HCT116 (cell line): ENCODE measurements around the gene GDPD5. TPM values are rescaled to one million over a fixed set of nuclear protein-coding genes. Genes with fewer than 3 reads are reported as not detected.

ENCODE experiments used
- ATAC-seq: fragments of 200-7000 bp; cut with Tn5 transposase; 2 replicates; pipeline ENCODE4 v1.9.1; 2020; ENCODE audit warnings: mild to moderate bottlenecking, moderate library complexity
- BruUV-seq: library from RNA; stranded (reverse); fragments of 400-500 nt; replicated peaks from 2 replicates; lab custom pipeline; 2021; lab: Mats Ljungman, UMichigan
- CTCF ChIA-PET: fragments of 300-600 bp; sonication (Branson Sonifier 250); formaldehyde crosslinking; loops from one replicate; lab custom pipeline; 2021; ENCODE audit warnings: antibody characterized with exemption; lab: Charles Lee
- POLR2A ChIA-PET: fragments of 300-600, 350-600 bp; sonication (Branson Sonifier 250); formaldehyde crosslinking; loops from one replicate; lab custom pipeline; 2021; ENCODE audit warnings: antibody characterized with exemption; lab: Charles Lee
- RAD21 ChIA-PET, 2 experiments: fragments of 300-600 bp; sonication (Branson Sonifier 250); formaldehyde crosslinking; loops; one replicate each; lab custom pipeline; 2023; ENCODE audit warnings: low total read pairs in 2 of 2; ENCODE audit not compliant: uncharacterized antibody in 2 of 2, unreplicated experiment in 2 of 2, low non-redundant PET in 1 of 2; lab: Charles Lee
- DNase-seq: peaks from one replicate; pipeline ENCODE4 v3.0.0-alpha.2; 2010; ENCODE audit warnings: low read depth, low spot score
- H2AFZ ChIP-seq: fragments of 200-600 bp; shearing (Covaris generic), sonication (generic); 2 replicates; pipeline ENCODE4 v1.6.1; 2017; ENCODE audit warnings: low read depth, mixed run types, mixed read lengths, antibody characterized with exemption, low read length; ENCODE audit not compliant: poor library complexity, severe bottlenecking
- H3K27ac ChIP-seq: 2 replicates; pipeline ENCODE4 v1.5.1; 2012; ENCODE audit warnings: low read depth, low read length
- H3K27me3 ChIP-seq: fragments of 200-600 bp; sonication (generic); 2 replicates; pipeline ENCODE4 v1.6.1; 2016; ENCODE audit warnings: mixed run types, low read length, mixed read lengths; ENCODE audit not compliant: insufficient read depth
- H3K36me3 ChIP-seq, 2 experiments: fragments of 200-500 bp in 1 of 2; fragments of 200-600 bp in 1 of 2; sonication (Bioruptor generic) in 1 of 2; sonication (generic) in 1 of 2; 2 replicates each; pipeline versions ENCODE4 v1.5.1 to v1.6.1; 2014 to 2016; ENCODE audit warnings: low read length in 2 of 2, inconsistent platforms in 1 of 2, mixed read lengths in 1 of 2, mixed run types in 1 of 2; ENCODE audit not compliant: insufficient read depth in 2 of 2, control insufficient read depth in 1 of 2
- H3K4me1 ChIP-seq, 2 experiments: fragments of 200-600 bp in 1 of 2; sonication (generic) in 1 of 2; 2 replicates each; pipeline versions ENCODE4 v1.5.1 to v1.6.1; 2012 to 2017; ENCODE audit warnings: low read length in 2 of 2, inconsistent platforms in 1 of 2, mild to moderate bottlenecking in 1 of 2, mixed read lengths in 1 of 2, mixed run types in 1 of 2, moderate library complexity in 1 of 2; ENCODE audit not compliant: insufficient read depth in 2 of 2, control insufficient read depth in 1 of 2
- H3K4me2 ChIP-seq: fragments of 200-600 bp; sonication (generic); 2 replicates; pipeline ENCODE4 v1.6.1; 2017; ENCODE audit warnings: mixed run types, low read length, mixed read lengths
- H3K4me3 ChIP-seq, 2 experiments: fragments of 200-600 bp in 1 of 2; sonication (generic) in 1 of 2; replicated peaks in 1 of 2; 2 replicates each; pipeline ENCODE4 v1.5.1; 2011 to 2016; ENCODE audit warnings: low read length in 2 of 2, control low read depth in 1 of 2, low read depth in 1 of 2, mild to moderate bottlenecking in 1 of 2, mixed read lengths in 1 of 2, mixed run types in 1 of 2
- H3K79me2 ChIP-seq: fragments of 200-600 bp; sonication (generic); 2 replicates; pipeline ENCODE4 v1.6.1; 2017; ENCODE audit warnings: mild to moderate bottlenecking, mixed run types, low read length, moderate library complexity, mixed read lengths; ENCODE audit not compliant: insufficient read depth
- H3K9ac ChIP-seq: fragments of 200-600 bp; sonication (generic); 2 replicates; pipeline ENCODE4 v1.6.1; 2016; ENCODE audit warnings: low read length, mixed read lengths
- H3K9me2 ChIP-seq: fragments of 200-600 bp; sonication (generic), shearing (Covaris generic); 2 replicates; pipeline ENCODE4 v1.6.1; 2017; ENCODE audit warnings: mixed run types, mild to moderate bottlenecking, moderate library complexity; ENCODE audit not compliant: insufficient read depth
- H3K9me3 ChIP-seq, 2 experiments: fragments of 200-500 bp in 1 of 2; fragments of 200-600 bp in 1 of 2; sonication (Bioruptor generic) in 1 of 2; sonication (generic) in 1 of 2; 2 replicates each; pipeline ENCODE4 v1.6.1; 2014 to 2017; ENCODE audit warnings: low read length in 2 of 2, mixed read lengths in 2 of 2, inconsistent platforms in 1 of 2, low read depth in 1 of 2, mild to moderate bottlenecking in 1 of 2, mixed run types in 1 of 2, moderate library complexity in 1 of 2; ENCODE audit not compliant: control insufficient read depth in 1 of 2, insufficient read depth in 1 of 2
- H4K20me1 ChIP-seq: fragments of 200-600 bp; sonication (generic), shearing (Covaris generic); 2 replicates; pipeline ENCODE4 v1.6.1; 2017; ENCODE audit warnings: mixed run types, mild to moderate bottlenecking, moderate library complexity; ENCODE audit not compliant: insufficient read depth
- ATF3 ChIP-seq: IDR thresholded peaks from 2 replicates; pipeline ENCODE4 v1.6.1; 2012
- CBX3 ChIP-seq: IDR thresholded peaks from 2 replicates; pipeline ENCODE4 v1.6.1; 2012; ENCODE audit warnings: low read depth
- CEBPB ChIP-seq: IDR thresholded peaks from 2 replicates; pipeline ENCODE4 v1.6.1; 2012; ENCODE audit warnings: low read depth
- EGR1 ChIP-seq: IDR thresholded peaks from 2 replicates; pipeline ENCODE4 v1.6.1; 2012; ENCODE audit warnings: low read depth
- EZH2 ChIP-seq: fragments of 200-600 bp; sonication (generic); IDR thresholded peaks from 2 replicates; pipeline ENCODE4 v1.6.1; 2017; ENCODE audit warnings: antibody characterized with exemption, mixed run types
- EZH2phosphoT487 ChIP-seq: fragments of 200-600 bp; IDR thresholded peaks from 2 replicates; pipeline ENCODE4 v1.6.1; 2018; ENCODE audit warnings: antibody characterized with exemption, borderline replicate concordance
- FOSL1 ChIP-seq: IDR thresholded peaks from 2 replicates; pipeline ENCODE4 v1.6.1; 2012; ENCODE audit warnings: low read depth
- MAX ChIP-seq: IDR thresholded peaks from 2 replicates; pipeline ENCODE4 v1.6.1; 2012
- POLR2A ChIP-seq: IDR thresholded peaks from 2 replicates; pipeline ENCODE4 v1.7.0; 2011; ENCODE audit warnings: borderline replicate concordance; ENCODE audit not compliant: insufficient read depth, insufficient read length; ENCODE audit errors: extremely low read depth
- POLR2AphosphoS5 ChIP-seq: IDR thresholded peaks from 2 replicates; pipeline ENCODE4 v1.6.1; 2011; ENCODE audit warnings: mild to moderate bottlenecking, low read depth, low read length, moderate library complexity
- RAD21 ChIP-seq: IDR thresholded peaks from 2 replicates; pipeline ENCODE4 v1.6.1; 2012; ENCODE audit warnings: low read depth, mild to moderate bottlenecking
- REST ChIP-seq: IDR thresholded peaks from 2 replicates; pipeline ENCODE4 v1.6.1; 2012; ENCODE audit warnings: low read depth
- SP1 ChIP-seq: IDR thresholded peaks from 2 replicates; pipeline ENCODE4 v1.6.1; 2012; ENCODE audit warnings: low read depth
- SRF ChIP-seq: IDR thresholded peaks from 2 replicates; pipeline ENCODE4 v1.6.1; 2012; ENCODE audit warnings: low read depth
- YY1 ChIP-seq: IDR thresholded peaks from 2 replicates; pipeline ENCODE4 v1.6.1; 2011; ENCODE audit warnings: low read length, low read depth, moderate library complexity, mild to moderate bottlenecking; ENCODE audit not compliant: insufficient replicate concordance; ENCODE audit errors: extremely low read depth
- ZNF274 ChIP-seq: fragments of 200-500 bp; sonication (Bioruptor generic); IDR thresholded peaks from 2 replicates; pipeline ENCODE4 v1.6.1; 2014; ENCODE audit warnings: mild to moderate bottlenecking, low read depth, low read length, inconsistent platforms
- intact Hi-C: fragments of 100-400 bp; cut with micrococcal nuclease; formaldehyde crosslinking; loops from 2 replicates; pipeline ENCODE4 v1.10.0; 2022
- total RNA-seq: library from RNA; stranded (reverse); gene quantifications from one replicate; pipeline ENCODE4 v1.2.1, GENCODE V29; 2021; ENCODE audit not compliant: unreplicated experiment

Gene GDPD5
- total RNA-seq, 1 experiment from 2014 or later: 27.5 TPM

- Histone ChIP-seq H3K9ac (no peak overlapping the region), H2AFZ (no peak overlapping the region), H3K9me3 (no peaks in the 10 kb centered on the region), H4K20me1 (no peaks in the 10 kb centered on the region), H3K27ac (no peak overlapping the region), H3K4me1 (peaks cover 0 to 20% of the 10 kb centered on the region in 2 experiments; a peak in 2 of 4 replicates), H3K4me3 (no peak overlapping the region), H3K79me2 (no peaks in the 10 kb centered on the region), H3K9me2 (no peaks in the 10 kb centered on the region), H3K36me3 (no peaks in the 10 kb centered on the region), H3K27me3 (no peaks in the 10 kb centered on the region), H3K4me2 (no peak overlapping the region)
- ATAC-seq (no peak), DNase-seq (no peak)
- BruUV-seq: no TSS peak
- POLR2A ChIA-PET: interaction anchor here (0.5 kb wide), 1 partner anchor 773 kb away, joined by 4 read pairs; no protein-coding TSS in a partner anchor
- RAD21 ChIA-PET: no interaction called here
- TF ChIP-seq EGR1: no peak
- no peak for TF ChIP-seq FOSL1
- no peak for TF ChIP-seq MAX
- TF ChIP-seq ATF3: no peak
- intact Hi-C loops: no loop called here
- CTCF ChIA-PET: no interaction called here
These were observed 50.6 kb downstream of the GDPD5 start for GRCh38 chr11:75474878-75475766.

- ChIA-PET CTCF (no interaction called here), POLR2A (no interaction called here)
- intact Hi-C loops: no loop called here
- no peak for TF ChIP-seq SRF
- no peak for TF ChIP-seq POLR2AphosphoS5
- no peak for TF ChIP-seq ZNF274
- no peak for TF ChIP-seq CEBPB
- no peak for TF ChIP-seq SP1
- TF ChIP-seq REST: no peak
- no peak for TF ChIP-seq POLR2A
- no peak for TF ChIP-seq RAD21
- no peak for TF ChIP-seq FOSL1
- TF ChIP-seq EZH2: no peak
- TF ChIP-seq YY1: no peak
- no peak for TF ChIP-seq EGR1
- TF ChIP-seq EZH2phosphoT487: no peak
- TF ChIP-seq CBX3: no peak
- no peak for TF ChIP-seq ATF3
These were observed 51.5 kb downstream of the GDPD5 start for GRCh38 chr11:75474240-75474639.

More at GRCh38 chr11:75474240-75474639, 51.5 kb downstream of the GDPD5 start:
- H3K4me3 ChIP-seq: no peak overlapping the region
- H3K27ac ChIP-seq: no peak overlapping the region
- DNase-seq (no peak), ATAC-seq (no peak)
- no peaks in the 10 kb centered on the region for H4K20me1 ChIP-seq
- no TSS peak for BruUV-seq
- H2AFZ ChIP-seq: no peak overlapping the region
- H3K9ac ChIP-seq: no peak overlapping the region
- no peaks in the 10 kb centered on the region for H3K36me3 ChIP-seq
- H3K4me1 ChIP-seq: peaks cover 0 to 20% of the 10 kb centered on the region in 2 experiments; a peak in 2 of 4 replicates
- RAD21 ChIA-PET: no interaction called here
- no peaks in the 10 kb centered on the region for H3K9me3 ChIP-seq
- no peaks in the 10 kb centered on the region for H3K27me3 ChIP-seq
- H3K9me2 ChIP-seq: no peaks in the 10 kb centered on the region
- H3K4me2 ChIP-seq: no peak overlapping the region
- H3K79me2 ChIP-seq: no peaks in the 10 kb centered on the region
